AG08395 (cell line): ENCODE data around the gene GALNT7.
A peak's percentile ranks its signal among the peaks of the same experiment; 100 is the strongest.

ENCODE experiments used
- DNase-seq: peaks from one replicate; pipeline ENCODE4 v3.0.0; 2012; ENCODE audit warnings: mixed read lengths, low spot score

GALNT7 gene

GRCh38 chr4:173346074-173346473, 177.5 kb downstream of the GALNT7 start:
- peak; percentile 72 for DNase-seq

GRCh38 chr4:173347467-173347866, 178.9 kb downstream of the GALNT7 start:
- no peak for DNase-seq

GRCh38 chr4:173357939-173358338, 189.3 kb downstream of the GALNT7 start:
- DNase-seq = no peak

- DNase-seq = peak; percentile 47
Measured at GRCh38 chr4:173360587-173361221, 192.1 kb downstream of the GALNT7 start.

- no peak for DNase-seq
Measured at GRCh38 chr4:173362666-173363065, 194.1 kb downstream of the GALNT7 start.

- DNase-seq = no peak
Measured at GRCh38 chr4:173365359-173365996, 196.9 kb downstream of the GALNT7 start.

- no peak for DNase-seq
Measured at GRCh38 chr4:173367285-173367684, 198.7 kb downstream of the GALNT7 start.

GRCh38 chr4:173367946-173368345, 199.3 kb downstream of the GALNT7 start:
- DNase-seq = peak; percentile 21

GRCh38 chr4:173370130-173370476, 201.5 kb downstream of the GALNT7 start:
- no peak for DNase-seq

GRCh38 chr4:173370477-173371291, 202.1 kb downstream of the GALNT7 start, which contains the start of gene SAP30:
Gene SAP30, plus strand, starts transcription at chr4:173370954. Its CDS starts 229 bp downstream, at chr4:173371183.
- peak; percentile 99 for DNase-seq

GRCh38 chr4:173371292-173372192, 202.9 kb downstream of the GALNT7 start:
- peak; percentile 74 for DNase-seq
